DOHH2 (cell line): ENCODE results near the gene TTLL9.

Experiments used
- EZH2phosphoT487 ChIP-seq: fragments of 200-600 bp; sonication (generic); IDR thresholded peaks from 2 replicates; pipeline ENCODE4 v1.6.1; 2017; ENCODE audit warnings: borderline replicate concordance, mild to moderate bottlenecking, antibody characterized with exemption, low read length, moderate library complexity, mixed read lengths
- TF ChIP-seq, protein P1 (sequence below): fragments of 200-600 bp; sonication (generic); IDR thresholded peaks from one replicate; pipeline ENCODE4 v1.5.1; 2014; ENCODE audit warnings: antibody characterized with exemption, mild to moderate bottlenecking, low read depth, low read length; ENCODE audit not compliant: poor library complexity, severe bottlenecking

DNA sequence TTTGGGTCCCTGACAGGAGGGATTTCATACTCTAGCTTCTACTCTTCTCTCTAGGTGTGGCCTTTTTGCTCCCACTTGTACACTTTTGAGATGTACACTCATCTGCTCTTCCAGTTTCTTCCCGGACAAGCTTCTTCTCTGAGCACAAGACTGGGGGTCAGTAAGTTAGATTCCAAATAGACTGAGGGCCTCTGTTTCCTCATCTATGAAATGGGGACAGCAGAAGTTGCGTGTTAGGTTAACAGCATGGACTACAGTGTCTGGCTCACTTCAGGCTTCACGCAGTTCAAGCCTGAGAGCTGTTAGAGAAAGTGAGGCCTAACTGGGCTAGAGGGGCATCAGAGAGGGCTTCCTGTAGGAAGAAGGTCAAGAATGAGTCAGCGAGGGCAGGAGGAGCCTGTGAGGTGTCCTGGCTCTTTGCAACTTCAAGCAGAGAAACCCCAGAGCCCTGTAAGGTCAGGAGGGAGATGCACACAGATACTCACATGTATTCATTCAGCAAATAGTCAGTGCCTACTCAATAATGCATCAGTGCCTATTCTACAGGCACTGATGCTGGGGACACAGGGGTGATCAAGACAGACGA, 118.1 kb downstream of the TTLL9 start:
- TF ChIP-seq, protein P1, sequence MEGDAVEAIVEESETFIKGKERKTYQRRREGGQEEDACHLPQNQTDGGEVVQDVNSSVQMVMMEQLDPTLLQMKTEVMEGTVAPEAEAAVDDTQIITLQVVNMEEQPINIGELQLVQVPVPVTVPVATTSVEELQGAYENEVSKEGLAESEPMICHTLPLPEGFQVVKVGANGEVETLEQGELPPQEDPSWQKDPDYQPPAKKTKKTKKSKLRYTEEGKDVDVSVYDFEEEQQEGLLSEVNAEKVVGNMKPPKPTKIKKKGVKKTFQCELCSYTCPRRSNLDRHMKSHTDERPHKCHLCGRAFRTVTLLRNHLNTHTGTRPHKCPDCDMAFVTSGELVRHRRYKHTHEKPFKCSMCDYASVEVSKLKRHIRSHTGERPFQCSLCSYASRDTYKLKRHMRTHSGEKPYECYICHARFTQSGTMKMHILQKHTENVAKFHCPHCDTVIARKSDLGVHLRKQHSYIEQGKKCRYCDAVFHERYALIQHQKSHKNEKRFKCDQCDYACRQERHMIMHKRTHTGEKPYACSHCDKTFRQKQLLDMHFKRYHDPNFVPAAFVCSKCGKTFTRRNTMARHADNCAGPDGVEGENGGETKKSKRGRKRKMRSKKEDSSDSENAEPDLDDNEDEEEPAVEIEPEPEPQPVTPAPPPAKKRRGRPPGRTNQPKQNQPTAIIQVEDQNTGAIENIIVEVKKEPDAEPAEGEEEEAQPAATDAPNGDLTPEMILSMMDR, result no peak
- TF ChIP-seq EZH2phosphoT487, result no peak
